ENCODE measurements around the gene ERMAP.
A peak's percentile ranks its signal among the peaks of the same experiment; 100 is the strongest.
"Not testable (repeated sequence)": the region's sequence is repeated elsewhere in the genome, so short reads cannot be mapped to it uniquely, and the experiment has no call there.

Gene ERMAP

DNA sequence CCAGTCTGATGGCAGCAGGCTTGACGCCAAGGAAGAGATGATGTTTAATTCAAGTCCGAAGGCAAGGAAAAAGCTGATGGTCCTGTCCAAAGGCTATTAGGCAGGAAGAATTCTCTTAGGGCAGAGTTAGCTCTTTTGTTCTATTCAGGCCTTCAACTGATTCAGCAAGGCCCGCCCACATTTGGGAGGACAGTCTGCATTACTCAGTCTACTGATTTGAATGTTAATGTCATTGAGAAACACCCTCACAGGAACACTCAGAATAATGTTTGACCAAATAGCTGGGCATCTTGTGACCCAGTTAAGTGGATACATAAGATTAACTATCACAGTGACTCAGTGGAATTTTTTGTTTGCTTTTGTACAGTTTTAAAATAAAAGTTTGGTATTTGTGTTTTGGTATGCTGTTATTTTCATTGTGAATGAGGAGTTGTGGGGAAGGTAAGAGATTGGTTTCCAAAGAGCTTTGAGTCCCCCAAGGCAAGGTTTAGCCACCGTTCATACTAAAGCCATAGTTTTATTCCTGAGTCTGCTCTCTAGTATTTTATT, 27.7 kb downstream of the ERMAP start:
- DNase-seq (ENCODE audit: low read depth in 2 of 2) = no peak

DNA sequence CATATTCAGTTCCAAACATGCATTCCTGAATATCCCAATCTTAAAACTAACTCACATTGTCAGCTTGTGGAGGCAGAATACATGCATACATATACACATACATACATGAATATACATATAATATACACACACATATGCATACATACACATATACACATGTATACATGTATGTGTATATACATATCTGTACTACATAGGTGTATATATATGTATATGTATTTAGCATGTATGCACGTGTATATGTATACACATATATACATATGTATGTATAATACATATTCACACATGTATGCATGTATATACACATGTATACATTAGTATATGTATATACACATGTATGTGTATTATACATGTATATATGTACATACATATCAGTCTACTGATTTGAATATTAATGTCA, 28.3 kb downstream of the ERMAP start:
- no peak for DNase-seq (ENCODE audit: low read depth in 2 of 2)

DNA sequence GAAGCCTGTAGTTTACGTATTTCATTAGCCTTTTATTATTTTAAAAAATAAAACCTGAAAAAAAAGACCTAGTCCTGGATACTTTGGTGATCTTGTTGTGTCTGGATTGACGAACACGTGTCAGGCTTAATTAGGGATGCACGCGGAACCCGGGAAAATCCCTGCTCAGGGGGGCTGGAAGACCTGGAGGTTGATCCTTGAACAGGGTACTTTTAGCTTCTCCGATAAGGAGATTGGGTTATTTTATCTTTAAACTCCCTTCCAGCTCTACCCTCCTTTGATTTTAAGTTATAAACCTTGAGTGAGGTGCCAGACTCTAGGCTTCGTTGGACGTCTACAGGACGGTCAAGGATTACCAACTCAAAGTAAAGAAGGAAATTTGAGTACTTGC, 28.9 kb downstream of the ERMAP start:
- DNase-seq (ENCODE audit: low read depth in 2 of 2) = no peak

DNA sequence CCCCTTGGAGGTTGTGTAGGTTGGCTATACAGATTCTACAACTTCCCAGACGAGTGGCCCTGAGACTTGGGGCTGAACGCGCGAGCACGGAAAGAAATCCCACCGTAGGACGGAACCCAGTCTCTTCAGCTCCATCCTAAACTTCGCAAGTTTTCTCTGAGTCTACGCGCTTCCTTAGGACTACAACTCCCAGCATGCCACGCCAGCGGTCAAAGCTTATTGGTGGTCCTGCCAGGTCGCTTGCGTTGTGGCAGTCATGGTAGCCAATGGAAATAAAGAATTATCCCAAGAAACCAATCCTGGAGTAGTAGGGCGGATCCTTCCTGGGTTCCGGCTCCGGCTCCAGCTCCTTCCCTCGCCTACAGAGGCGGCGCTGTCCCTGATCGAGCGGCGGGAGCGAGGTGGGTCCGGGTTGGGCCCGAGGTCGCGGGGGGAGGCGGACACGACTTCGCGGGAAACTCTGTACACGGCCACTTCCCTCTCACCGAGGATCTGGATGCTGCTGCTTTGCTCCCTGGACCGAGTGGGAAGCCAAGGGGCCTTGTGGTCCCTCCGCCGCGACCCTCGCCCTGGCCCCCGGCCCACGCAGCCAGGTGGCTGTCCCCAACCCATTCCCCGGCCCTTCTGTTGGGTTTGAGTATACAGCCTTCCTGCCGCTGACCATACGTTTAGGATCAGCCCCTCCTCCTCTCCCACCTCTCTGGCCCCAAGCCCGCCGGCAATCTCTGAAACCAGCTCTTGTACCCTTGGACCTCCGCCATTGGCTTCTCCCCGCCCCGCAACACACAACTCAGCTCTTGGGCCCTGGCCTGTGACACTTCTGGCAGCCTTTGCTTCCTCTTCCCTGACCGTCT, 29.6 kb downstream of the ERMAP start, which contains the start of gene ZNF691:
Gene ZNF691, plus strand, starts transcription at position 357 of the 854 bp plus-strand sequence. CDS start 3,046 bp downstream, outside the sequence.
- peak; percentile 65 for DNase-seq (ENCODE audit: low read depth in 2 of 2)

DNA sequence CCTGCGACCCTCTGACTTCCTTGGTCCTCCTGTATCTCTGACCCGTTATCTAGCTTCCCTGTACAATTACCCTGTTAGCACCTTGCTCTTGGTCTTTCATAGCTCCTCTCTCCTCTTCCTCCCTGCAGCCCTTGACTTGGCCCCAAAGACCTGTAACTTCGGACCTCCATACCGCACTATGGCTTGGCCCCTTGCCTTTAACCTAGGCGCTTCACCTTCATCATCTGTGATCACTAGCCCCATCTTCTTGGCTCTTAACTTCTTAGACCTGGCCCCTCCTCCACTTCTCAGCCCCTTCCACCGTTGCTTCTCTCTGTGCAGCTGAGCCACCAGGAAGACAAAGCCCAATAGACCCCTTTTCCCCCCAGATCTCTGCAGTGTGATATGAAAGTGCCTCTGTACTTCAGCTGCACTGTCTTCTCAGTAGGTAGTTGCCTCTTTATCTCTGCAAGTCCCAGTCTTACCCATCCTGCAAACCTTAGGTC, 30.2 kb downstream of the ERMAP start:
- DNase-seq (ENCODE audit: low read depth in 2 of 2) = no peak

DNA sequence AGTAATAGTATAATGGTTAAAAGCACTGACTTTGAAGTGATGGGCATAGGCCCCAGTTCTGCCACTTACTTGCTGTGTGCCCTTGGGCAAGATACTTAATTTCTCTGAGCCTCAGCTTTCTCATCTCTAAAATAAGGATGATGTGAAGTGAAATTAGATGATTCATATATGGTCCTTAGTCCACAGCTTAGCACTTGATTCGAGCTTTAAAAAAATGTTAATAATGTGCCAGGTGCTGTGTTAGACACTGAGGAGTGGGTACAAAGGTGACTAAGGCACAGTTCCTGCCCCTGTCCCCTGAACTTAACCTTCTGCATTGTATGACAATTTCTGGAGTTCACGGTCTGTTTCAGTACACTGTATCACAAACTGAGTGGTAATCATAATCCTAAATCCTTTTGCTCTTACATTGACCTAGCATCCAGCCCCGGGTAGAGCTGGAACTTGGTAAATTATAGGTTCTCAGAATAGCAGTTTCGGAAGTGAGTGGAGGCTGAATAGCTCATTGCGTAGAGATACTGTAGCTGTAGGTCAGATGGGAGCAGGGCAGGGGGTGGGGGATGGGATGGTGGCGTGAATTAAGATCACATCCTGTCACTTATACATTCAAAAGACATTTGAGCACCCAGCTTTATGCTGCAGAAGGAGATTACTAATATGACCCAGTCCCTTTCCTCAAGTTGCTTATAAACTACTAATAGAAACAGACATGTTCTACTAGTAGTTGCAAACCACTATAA, 31.0 kb downstream of the ERMAP start:
- DNase-seq (ENCODE audit: low read depth in 2 of 2) = no peak

DNA sequence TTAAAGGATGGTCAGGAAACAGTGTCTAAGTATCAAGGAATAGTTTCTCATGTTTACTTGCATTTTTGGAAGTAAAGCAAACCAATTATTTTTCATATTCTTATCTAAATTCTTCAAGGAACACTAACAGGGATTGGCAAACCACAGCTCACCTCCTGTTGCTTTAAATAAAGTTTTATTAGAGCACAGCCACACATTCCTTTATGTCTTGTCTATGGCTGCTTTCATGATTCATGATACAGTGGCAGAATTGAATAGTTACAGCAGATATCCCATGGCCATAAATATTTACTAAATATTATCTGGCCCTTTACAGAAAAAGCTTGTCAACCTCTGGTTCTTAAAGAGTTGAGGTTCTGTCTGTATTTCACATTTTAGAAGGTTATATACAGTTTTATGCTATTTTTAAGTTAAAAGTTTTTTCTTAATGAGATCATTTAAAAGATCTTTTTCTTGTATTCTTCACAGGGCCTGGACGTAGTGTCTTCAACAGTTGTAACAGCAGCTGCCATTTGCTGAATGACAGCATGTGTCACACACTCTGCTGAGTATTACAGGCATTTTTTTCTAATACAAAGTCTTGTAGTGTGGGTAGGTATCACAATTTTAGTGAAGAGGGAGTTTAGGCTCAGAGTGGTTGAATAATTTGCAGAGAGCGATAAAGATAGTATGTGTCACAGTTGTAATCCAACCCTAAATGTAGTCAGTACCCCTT, 32.1 kb downstream of the ERMAP start:
- DNase-seq (ENCODE audit: low read depth in 2 of 2) = no peak

DNA sequence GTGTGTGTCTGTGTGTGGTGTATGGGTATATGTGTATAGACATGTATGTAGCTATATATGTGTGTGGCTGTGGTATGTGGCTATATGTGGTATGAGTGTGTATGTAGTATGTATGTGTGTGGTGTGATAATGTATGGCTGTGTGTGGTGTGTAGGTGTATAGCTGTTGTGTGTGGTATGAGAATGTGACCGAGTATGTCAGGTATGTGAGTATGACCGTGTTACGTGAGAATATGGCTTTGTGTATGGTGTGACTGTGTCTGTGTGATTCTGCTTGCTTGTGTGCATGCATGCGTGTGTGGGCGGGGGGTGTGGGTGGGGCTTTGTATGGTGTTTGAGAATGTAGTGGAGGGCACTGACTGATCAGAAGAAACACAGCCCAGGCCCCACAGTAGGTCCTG, 33.0 kb downstream of the ERMAP start:
- DNase-seq (ENCODE audit: low read depth in 2 of 2) = no peak

DNA sequence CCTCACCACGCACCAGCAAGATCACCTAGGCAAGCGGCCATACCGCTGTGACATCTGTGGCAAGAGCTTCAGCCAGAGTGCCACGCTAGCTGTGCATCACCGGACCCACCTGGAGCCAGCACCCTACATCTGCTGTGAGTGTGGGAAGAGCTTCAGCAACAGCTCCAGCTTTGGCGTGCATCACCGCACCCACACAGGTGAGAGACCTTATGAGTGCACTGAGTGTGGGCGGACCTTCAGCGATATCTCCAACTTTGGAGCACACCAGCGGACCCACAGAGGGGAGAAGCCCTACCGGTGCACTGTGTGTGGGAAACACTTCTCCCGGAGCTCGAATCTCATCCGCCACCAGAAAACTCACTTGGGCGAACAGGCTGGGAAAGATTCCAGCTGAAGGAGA, 34.5 kb downstream of the ERMAP start:
- DNase-seq (ENCODE audit: low read depth in 2 of 2) = no peak

DNA sequence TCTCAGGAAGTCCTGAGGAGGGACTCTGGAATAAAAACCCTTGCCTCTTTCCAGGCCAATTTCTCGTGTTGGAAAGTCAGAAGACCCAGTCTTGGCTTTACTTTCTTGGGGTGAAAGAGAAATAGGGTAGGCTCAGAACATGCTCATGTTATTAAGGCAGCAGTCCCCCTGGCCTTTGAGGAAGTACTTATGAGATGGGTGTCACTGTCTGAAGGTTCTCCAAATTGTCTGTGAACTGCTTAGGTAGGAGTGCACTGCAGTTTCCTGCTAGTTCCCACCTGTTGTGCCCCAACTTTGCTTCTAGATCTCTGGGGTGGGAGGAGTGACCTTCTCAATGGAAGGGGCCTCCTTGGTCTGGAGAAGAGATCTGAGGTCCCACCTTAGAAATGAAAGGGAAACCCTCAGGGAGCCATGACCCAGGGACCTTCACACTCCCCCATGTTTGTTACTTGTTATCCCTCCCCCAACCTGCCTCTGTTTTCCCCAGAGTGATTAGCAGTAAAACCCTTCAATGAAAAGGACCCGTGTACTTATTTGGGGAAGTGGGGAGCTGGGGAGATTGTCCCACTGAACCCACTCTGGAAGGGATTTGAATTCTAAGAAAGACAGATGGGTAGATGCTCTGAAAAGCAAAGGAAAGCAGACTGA, 35.2 kb downstream of the ERMAP start:
- no peak for DNase-seq (ENCODE audit: low read depth in 2 of 2)

DNA sequence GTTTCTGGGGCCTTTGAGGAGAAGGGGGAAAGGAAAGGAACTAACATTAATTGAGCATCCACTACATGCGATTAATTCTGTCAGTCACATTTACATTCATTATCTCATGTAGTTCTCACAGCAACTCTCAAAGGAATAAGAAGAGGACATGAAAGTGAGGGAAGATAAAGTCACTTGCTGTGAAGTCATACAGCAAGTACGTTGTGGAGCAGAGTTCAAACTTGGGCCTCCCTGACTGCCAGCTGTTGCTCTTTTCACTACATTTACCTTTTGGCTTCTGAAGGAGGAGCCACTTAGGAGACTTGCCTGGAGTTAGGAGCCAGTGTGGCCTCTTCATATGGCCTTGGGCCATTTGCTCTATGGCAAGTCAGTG, 35.7 kb downstream of the ERMAP start:
- no peak for DNase-seq (ENCODE audit: low read depth in 2 of 2)

DNA sequence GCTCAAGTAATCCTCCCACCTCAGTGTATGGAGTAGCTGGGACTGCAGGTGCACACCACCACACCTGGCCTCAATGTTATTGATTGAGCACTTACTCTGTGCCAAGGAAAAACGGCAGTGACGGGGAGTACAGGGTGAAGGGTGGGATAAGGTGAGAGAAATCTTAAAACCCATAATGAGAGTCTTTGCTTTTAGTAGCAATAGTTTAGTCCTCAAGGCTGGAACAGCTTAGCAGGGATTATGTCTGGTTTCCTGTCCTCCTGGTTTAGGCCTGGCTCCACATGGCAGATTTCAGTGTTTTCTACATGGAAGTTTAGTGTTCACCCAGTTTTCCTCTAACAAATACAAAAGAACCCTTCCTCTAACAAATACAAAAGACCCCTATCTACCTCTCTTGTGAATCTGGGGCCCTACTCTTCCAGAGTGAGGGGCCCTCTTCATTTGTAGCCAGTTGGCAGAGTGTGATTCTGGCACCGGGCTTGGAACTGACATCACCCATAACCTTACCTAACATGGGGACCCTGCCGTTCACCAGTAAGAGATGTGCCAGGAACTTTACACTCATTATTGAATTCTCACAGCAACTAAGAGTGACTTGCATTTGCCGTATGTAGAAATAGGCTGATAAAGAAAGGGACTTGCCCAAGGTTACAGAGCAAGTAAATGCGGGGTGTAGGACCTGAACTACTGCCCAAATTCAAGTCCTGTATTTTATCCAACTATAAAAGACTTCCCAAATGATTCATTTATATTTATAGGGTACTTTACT, 36.4 kb downstream of the ERMAP start:
- no peak for DNase-seq (ENCODE audit: low read depth in 2 of 2)

DNA sequence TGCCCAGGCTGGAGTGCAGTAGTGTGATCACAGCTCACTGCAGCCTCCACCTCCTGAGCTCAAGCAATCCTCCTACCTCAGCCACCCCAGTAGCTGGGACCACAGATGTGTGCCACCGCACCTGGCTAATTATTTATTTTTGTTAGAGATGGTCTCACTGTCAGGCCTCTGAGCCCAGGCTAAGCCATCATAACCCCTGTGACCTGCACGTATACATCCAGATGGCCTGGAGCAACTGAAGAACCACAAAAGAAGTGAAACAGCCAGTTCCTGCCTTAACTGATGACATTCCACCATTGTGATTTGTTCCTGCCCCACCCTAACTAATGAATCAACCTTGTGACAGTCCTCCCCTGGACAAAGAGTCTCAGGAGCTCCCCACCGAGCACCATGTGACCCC, 39.6 kb downstream of the ERMAP start:
- not testable (repeated sequence) for DNase-seq (ENCODE audit: low read depth in 2 of 2)

DNA sequence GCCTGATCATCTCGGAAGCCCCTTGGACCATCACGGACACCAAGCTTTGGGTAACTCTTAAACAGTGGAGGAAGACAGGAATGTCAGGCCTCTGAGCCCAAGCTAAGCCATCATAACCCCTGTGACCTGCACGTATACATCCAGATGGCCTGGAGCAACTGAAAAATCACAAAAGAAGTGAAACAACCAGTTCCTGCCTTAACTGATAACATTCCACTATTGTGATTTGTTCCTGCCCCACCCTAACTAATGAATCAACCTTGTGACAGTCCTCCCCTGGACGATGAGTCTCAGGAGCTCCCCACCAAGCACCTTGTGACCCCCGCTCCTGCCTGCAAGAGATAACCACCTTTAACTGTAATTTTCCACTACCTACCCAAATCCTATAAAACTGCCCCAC, 42.4 kb downstream of the ERMAP start:
- not testable (repeated sequence) for DNase-seq (ENCODE audit: low read depth in 2 of 2)

DNA sequence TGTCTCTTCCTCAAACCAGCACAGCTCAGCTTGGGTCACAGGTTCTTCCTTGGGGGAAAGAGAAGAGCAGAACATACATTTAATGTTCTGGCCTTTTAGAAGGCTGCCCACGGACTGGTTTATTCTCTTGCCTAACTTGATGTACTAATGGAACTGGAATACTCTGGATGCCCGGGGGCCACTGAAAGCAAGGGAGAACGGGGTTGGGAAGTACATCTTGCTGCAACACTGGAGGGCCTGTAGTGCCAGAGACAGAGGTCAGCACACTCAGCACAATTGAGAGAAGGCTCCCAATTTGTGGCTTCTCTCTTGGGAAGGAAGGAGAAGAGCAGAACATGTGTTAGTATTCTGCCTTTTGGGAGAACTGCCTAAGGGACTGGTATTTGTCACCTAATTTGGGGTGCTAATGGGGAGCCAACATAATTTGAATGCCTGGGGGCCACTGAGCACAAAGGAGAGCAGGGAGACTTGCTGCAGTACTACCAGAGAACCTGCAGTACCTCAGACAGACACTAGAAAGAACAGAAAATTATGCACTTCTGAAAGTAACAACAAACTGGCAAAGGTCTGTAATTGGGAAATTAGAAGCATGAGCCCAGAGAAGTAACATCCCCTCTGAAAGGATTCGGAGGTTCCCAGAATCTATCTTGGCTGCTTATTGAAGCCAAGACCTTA, 43.6 kb downstream of the ERMAP start:
- DNase-seq (ENCODE audit: low read depth in 2 of 2) = no peak

DNA sequence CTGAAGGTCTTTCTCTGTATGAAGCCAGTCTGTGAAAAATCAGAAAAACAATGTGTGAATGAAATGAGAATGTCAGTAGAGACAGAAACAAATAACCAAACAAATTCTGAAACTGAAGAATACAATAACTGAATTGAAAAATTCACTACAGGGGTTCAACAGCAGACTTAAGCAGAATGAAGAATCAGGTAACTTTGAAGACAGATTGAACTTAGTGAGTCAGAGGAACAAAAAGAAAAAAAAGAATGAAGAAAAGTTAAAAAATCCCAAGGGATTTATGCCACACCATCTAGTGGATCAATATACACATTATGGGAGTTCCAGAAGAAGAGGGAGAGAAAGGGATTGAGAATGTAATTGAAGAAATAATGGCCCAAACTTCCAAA, 44.1 kb downstream of the ERMAP start:
- no peak for DNase-seq (ENCODE audit: low read depth in 2 of 2)

DNA sequence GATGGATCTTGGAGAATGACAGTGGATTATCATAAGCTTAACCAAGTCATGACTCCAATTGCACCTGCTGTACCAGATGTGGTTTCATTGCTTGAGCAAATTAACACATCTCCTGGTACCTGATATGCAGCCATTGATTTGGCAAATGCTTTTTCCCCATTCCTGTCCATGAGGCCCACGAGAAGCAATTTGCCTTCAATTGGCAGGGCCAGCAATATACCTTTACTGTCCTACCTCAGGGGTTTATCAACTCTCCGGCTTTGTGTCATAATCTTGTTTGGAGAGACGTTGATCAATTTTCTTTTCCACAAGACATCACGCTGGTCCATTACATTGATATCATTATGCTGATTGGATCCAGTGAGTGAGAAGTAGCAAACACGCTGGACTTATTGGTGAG, 49.6 kb downstream of the ERMAP start:
- no peak for DNase-seq (ENCODE audit: low read depth in 2 of 2)

DNA sequence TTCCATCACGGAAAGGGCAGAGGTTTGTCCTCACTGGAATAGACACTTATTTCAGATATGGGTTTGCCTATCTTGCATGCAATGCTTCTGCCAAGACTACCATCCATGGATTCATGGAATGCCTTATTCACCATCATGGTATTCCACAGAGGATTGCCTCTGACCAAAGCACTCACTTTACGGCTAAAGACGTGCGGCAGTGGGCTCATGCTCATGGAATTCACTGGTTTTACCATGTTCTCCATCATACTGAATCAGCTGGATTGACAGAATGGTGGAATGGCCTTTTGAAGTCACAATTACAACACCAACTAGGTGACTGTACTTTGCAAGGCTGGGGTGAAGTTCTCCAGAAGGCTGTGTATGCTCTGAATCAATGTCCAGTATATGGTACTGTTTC, 51.5 kb downstream of the ERMAP start:
- not testable (repeated sequence) for DNase-seq (ENCODE audit: low read depth in 2 of 2)

DNA sequence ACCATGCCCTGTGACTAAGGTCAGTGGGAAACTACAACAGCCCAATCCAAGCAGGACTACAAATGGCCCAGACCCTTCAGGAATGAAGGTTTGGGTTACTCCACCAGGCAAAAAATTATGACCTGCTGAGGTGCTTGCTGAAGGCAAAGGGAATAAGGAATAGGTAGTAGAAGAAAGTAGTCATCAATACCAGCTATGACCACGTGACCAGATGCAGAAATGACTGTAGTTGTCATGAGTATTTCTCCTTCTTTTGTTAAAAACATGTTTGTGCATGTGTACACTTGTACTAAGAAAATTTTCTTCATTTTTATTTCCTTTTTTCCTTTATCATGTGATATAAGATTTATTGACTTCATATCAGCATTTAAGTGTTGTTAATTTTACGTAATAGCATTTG, 52.3 kb downstream of the ERMAP start:
- DNase-seq (ENCODE audit: low read depth in 2 of 2) = not testable (repeated sequence)

DNA sequence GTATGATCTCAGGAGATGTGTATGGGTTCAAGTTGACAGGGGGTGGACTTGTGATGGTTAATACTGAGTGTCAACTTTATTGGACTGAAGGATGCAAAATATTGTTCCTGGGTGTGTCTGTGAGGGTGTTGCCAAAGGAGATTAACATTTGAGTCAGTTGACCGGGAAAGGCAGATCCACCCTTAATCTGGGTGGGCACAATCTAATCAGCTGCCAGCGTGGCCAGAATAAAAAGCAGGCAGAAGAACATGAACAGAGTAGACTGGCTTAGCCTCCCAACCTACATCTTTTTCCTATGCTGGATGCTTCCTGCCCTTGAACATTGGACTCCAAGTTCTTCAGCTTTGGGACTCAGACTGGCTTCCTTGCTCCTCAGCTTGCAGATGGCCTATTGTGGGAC, 52.8 kb downstream of the ERMAP start:
- not testable (repeated sequence) for DNase-seq (ENCODE audit: low read depth in 2 of 2)
